Erythroblast (primary cell): Measurements from ENCODE around the gene IFI16.

ENCODE experiments used
- GATA1 ChIP-seq: IDR thresholded peaks from 2 replicates; pipeline ENCODE4 v1.6.1; 2011; ENCODE audit warnings: low read depth, mild to moderate bottlenecking, control low read depth, low read length, moderate library complexity
- POLR2A ChIP-seq: IDR thresholded peaks from 2 replicates; pipeline ENCODE4 v1.6.1; 2011; ENCODE audit warnings: mild to moderate bottlenecking, low read length

- TF ChIP-seq POLR2A (no peak), GATA1 (no peak)
Measured at GRCh38 chr1:158983235-158983634, 26.5 kb upstream of the IFI16 start.
